BE2C (cell line): ENCODE data around the gene POLN.
A peak's percentile ranks its signal among the peaks of the same experiment; 100 is the strongest.
"Not testable (repeated sequence)": the region's sequence is repeated elsewhere in the genome, so short reads cannot be mapped to it uniquely, and the experiment has no call there.

ENCODE experiments used
- DNase-seq: peaks from one replicate; pipeline ENCODE4 v3.0.0-alpha.2; 2020
- H3K27me3 ChIP-seq: fragments of 250-450 bp; sonication (Bioruptor Pico); 2 replicates; pipeline ENCODE4 v1.5.1; 2020; ENCODE audit warnings: mild to moderate bottlenecking
- H3K36me3 ChIP-seq: fragments of 250-450 bp; sonication (Bioruptor Pico); 2 replicates; pipeline ENCODE4 v1.5.1; 2020; ENCODE audit warnings: mild to moderate bottlenecking
- H3K4me1 ChIP-seq: fragments of 250-450 bp; sonication (Bioruptor Pico); 2 replicates; pipeline ENCODE4 v1.5.1; 2020
- H3K4me3 ChIP-seq: 2 replicates; pipeline ENCODE4 v1.5.1; 2011; ENCODE audit warnings: low read depth, low read length
- H3K9me3 ChIP-seq: fragments of 250-450 bp; sonication (Bioruptor Pico); 2 replicates; pipeline ENCODE4 v1.5.1; 2020
- CTCF ChIP-seq: IDR thresholded peaks from 2 replicates; pipeline ENCODE4 v1.5.1; 2012; ENCODE audit warnings: mild to moderate bottlenecking, low read depth, low read length

POLN gene

GRCh38 chr4:2168469-2169319 lies 73.2 kb downstream of the POLN start:
- no peak for TF ChIP-seq CTCF
- H3K4me3 ChIP-seq, result no peak overlapping the region
- no peaks in the 10 kb centered on the region; the same call in 1 of the 2 replicates for H3K27me3 ChIP-seq
- H3K36me3 ChIP-seq, result no peaks in the 10 kb centered on the region
- H3K9me3 ChIP-seq, result no peaks in the 10 kb centered on the region
- no peak for DNase-seq
- 0 out of 2 replicates have a peak, but pooled peaks cover 3% of the 10 kb centered on the region for H3K4me1 ChIP-seq

- TF ChIP-seq CTCF, result no peak
- DNase-seq, result no peak
- Histone ChIP-seq H3K9me3 (no peaks in the 10 kb centered on the region), H3K4me1 (0 out of 2 replicates have a peak, but pooled peaks cover 3% of the 10 kb centered on the region), H3K36me3 (no peaks in the 10 kb centered on the region), H3K4me3 (no peak overlapping the region), H3K27me3 (no peaks in the 10 kb centered on the region)
Observed at GRCh38 chr4:2166253-2166652, 75.7 kb downstream of the POLN start.

GRCh38 chr4:2165391-2165790 lies 76.5 kb downstream of the POLN start:
- H3K36me3 ChIP-seq, result no peaks in the 10 kb centered on the region
- no peaks in the 10 kb centered on the region for H3K9me3 ChIP-seq
- no peak for DNase-seq
- H3K4me1 ChIP-seq, result 0 out of 2 replicates have a peak, but pooled peaks cover 3% of the 10 kb centered on the region
- no peak for TF ChIP-seq CTCF
- no peak overlapping the region for H3K4me3 ChIP-seq
- no peaks in the 10 kb centered on the region for H3K27me3 ChIP-seq

- peak; percentile 22 for DNase-seq
- Histone ChIP-seq H3K36me3 (no peaks in the 10 kb centered on the region), H3K4me1 (0 out of 2 replicates have a peak, but pooled peaks cover 3% of the 10 kb centered on the region), H3K27me3 (no peaks in the 10 kb centered on the region), H3K4me3 (no peak overlapping the region), H3K9me3 (no peaks in the 10 kb centered on the region)
- no peak for TF ChIP-seq CTCF
Observed at GRCh38 chr4:2163311-2163821, 78.6 kb downstream of the POLN start.

GRCh38 chr4:2161092-2161703 lies 80.7 kb downstream of the POLN start:
- not testable (repeated sequence) for H3K4me3 ChIP-seq, H3K27me3 ChIP-seq, H3K9me3 ChIP-seq, H3K4me1 ChIP-seq, DNase-seq, H3K36me3 ChIP-seq

- no peak for DNase-seq
- Histone ChIP-seq H3K36me3 (no peaks in the 10 kb centered on the region), H3K9me3 (no peaks in the 10 kb centered on the region), H3K4me3 (no peak overlapping the region), H3K4me1 (no peaks in the 10 kb centered on the region), H3K27me3 (no peaks in the 10 kb centered on the region)
- TF ChIP-seq CTCF, result no peak
Observed at GRCh38 chr4:2159931-2160330, 82.0 kb downstream of the POLN start.
